Thyroid gland (tissue), 4 donors: ENCODE data around the gene HEPN1. TPM values are rescaled to one million over a fixed set of nuclear protein-coding genes. Genes with fewer than 3 reads are reported as not detected.

Experiments used
- DNase-seq, 2 donors: peaks; one replicate each; pipeline ENCODE4 v3.0.0-alpha.2; 2019
- H3K27ac ChIP-seq, 3 donors: fragments of 200-600 bp; sonication (generic); 1 replicate in 2 of 3; 2 replicates in 1 of 3; pipeline ENCODE4 v1.5.1; 2016 to 2019; ENCODE audit warnings: mild to moderate bottlenecking in 1 of 3, moderate library complexity in 1 of 3
- H3K27me3 ChIP-seq: fragments of 200-600 bp; sonication (generic); one replicate; pipeline ENCODE4 v1.5.1; 2019
- H3K36me3 ChIP-seq, 2 donors: fragments of 200-600 bp; sonication (generic); one replicate each; pipeline ENCODE4 v1.5.1; 2016 to 2019
- H3K4me1 ChIP-seq, 2 donors: fragments of 200-600 bp; sonication (generic); one replicate each; pipeline ENCODE4 v1.5.1; 2017 to 2019
- H3K4me3 ChIP-seq, 3 donors: fragments of 200-600 bp; sonication (generic); replicated peaks in 1 of 3; 1 replicate in 2 of 3; 2 replicates in 1 of 3; pipeline ENCODE4 v1.5.1; 2016; ENCODE audit warnings: mild to moderate bottlenecking in 1 of 3
- H3K9me3 ChIP-seq: fragments of 200-600 bp; sonication (generic); one replicate; pipeline ENCODE4 v1.5.1; 2017
- CTCF ChIP-seq, 6 experiments: fragments of 200-600 bp in 3 of 6; fragments of 450-650 bp in 3 of 6; sonication (generic) in 3 of 6; IDR thresholded peaks; one replicate each; pipeline ENCODE4 v1.5.1; 2016 to 2019; ENCODE audit warnings: antibody characterized with exemption in 6 of 6, mild to moderate bottlenecking in 2 of 6, inconsistent platforms in 1 of 6, moderate library complexity in 1 of 6
- POLR2A ChIP-seq, 2 donors: fragments of 450-650 bp; IDR thresholded peaks; one replicate each; pipeline ENCODE4 v1.6.1; 2017; ENCODE audit warnings: antibody characterized with exemption in 2 of 2, mild to moderate bottlenecking in 2 of 2, moderate library complexity in 1 of 2
- WGBS, 2 donors: methylation state at CpG; one replicate each; pipeline ENCODE4 v1.1.5; 2017; 5-methylcytosine and 5-hydroxymethylcytosine counted together
- intact Hi-C: fragments of 100-400 bp; cut with DNase I; formaldehyde crosslinking; loops from one replicate; pipeline ENCODE4 v1.15.1; 2023
- total RNA-seq, 4 donors: library from RNA; depleted of rRNA; stranded (reverse); fragments of >200 nt; gene quantifications; one replicate each; pipeline ENCODE4 v1.2.3, GENCODE V29; 2016

The HEPN1 gene
- total RNA-seq, result not detected

- intact Hi-C loops, result no loop called here
- no peak within 1 kb of the TSS for H3K27ac ChIP-seq
- TF ChIP-seq CTCF (IDR thresholded peaks at IDR 0.05) (no peak), POLR2A (IDR thresholded peaks at IDR 0.05) (no peak)
Observed at GRCh38 chr11:124918950-124919349, at the start of gene HEPN1. HEPN1 (plus strand) TSS chr11:124919250.

GRCh38 chr11:124869331-124869730 lies 49.7 kb upstream of the HEPN1 start:
- no peak for TF ChIP-seq POLR2A (IDR thresholded peaks at IDR 0.05)
- H3K4me1 ChIP-seq, result peaks cover 15 to 36% of the 10 kb centered on the region in 2 donors
- H3K4me3 ChIP-seq, result no peak overlapping the region
- H3K36me3 ChIP-seq, result no peaks in the 10 kb centered on the region
- 3 to 6% methylated on average over 16 of the region's 16 CpGs for WGBS, 2 donors
- no peak for DNase-seq
- no peaks in the 10 kb centered on the region for H3K9me3 ChIP-seq
- peaks cover 29% of the 10 kb centered on the region for H3K27me3 ChIP-seq
- intact Hi-C loops, result loop anchor here (10.0 kb wide), 1 partner anchor 205 kb away; no protein-coding TSS in a partner anchor
- H3K27ac ChIP-seq, result no peak overlapping the region

More at GRCh38 chr11:124918950-124919349, at the start of gene HEPN1:
- no peaks in the 10 kb centered on the region for H3K36me3 ChIP-seq
- H3K4me3 ChIP-seq, result no peak within 1 kb of the TSS
- DNase-seq, result no peak
- no peaks in the 10 kb centered on the region for H3K9me3 ChIP-seq
- no peaks in the 10 kb centered on the region for H3K27me3 ChIP-seq
- WGBS, 2 donors, result 86 to 89% methylated on average over 3 of the region's 3 CpGs
- H3K4me1 ChIP-seq, result peaks cover 0 to 5% of the 10 kb centered on the region in 2 donors

GRCh38 chr11:124869856-124870387 lies 49.1 kb upstream of the HEPN1 start:
- Histone ChIP-seq H3K27me3 (peaks cover 29% of the 10 kb centered on the region), H3K4me1 (peaks cover 15 to 33% of the 10 kb centered on the region in 2 donors), H3K9me3 (no peaks in the 10 kb centered on the region), H3K27ac (no peak overlapping the region), H3K36me3 (no peaks in the 10 kb centered on the region), H3K4me3 (no peak overlapping the region)
- 58 to 64% methylated on average over 13 to 14 of the region's 14 CpGs for WGBS, 2 donors
- TF ChIP-seq POLR2A (IDR thresholded peaks at IDR 0.05) (no peak), CTCF (IDR thresholded peaks at IDR 0.05) (no peak)
- intact Hi-C loops, result loop anchor here (10.0 kb wide), 1 partner anchor 205 kb away; no protein-coding TSS in a partner anchor
- DNase-seq, result no peak

- Histone ChIP-seq H3K36me3 (no peaks in the 10 kb centered on the region), H3K27ac (no peak overlapping the region), H3K4me1 (peaks cover 12 to 28% of the 10 kb centered on the region in 2 donors), H3K27me3 (peaks cover 28% of the 10 kb centered on the region), H3K4me3 (no peak overlapping the region), H3K9me3 (no peaks in the 10 kb centered on the region)
- no peak for DNase-seq
- WGBS, 2 donors, result 59 to 65% methylated on average over 7 of the region's 7 CpGs
- TF ChIP-seq POLR2A (IDR thresholded peaks at IDR 0.05) (no peak), CTCF (IDR thresholded peaks at IDR 0.05) (no peak)
- intact Hi-C loops, result no loop called here
Observed at GRCh38 chr11:124870430-124870829, 48.6 kb upstream of the HEPN1 start.

DNA sequence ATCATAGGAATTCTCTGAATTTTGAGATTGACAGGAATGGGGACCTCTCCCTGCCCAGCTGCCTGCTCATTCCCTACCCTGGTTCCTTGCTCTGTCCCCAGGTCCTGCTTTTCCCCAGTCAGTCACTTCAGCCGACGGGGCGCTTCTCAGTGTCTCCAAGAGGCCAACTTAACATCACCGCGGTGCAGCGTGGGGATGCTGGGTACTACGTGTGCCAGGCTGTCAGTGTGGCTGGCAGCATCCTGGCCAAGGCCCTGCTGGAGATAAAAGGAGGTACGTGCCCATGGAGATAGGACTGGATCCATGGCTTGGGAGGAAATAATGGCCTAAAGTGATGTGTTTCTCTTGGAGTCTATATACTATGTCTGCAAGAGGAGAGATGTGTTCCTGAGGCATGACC lies 46.8 kb upstream of the HEPN1 start:
- H3K36me3 ChIP-seq, result no peaks in the 10 kb centered on the region
- intact Hi-C loops, result no loop called here
- no peaks in the 10 kb centered on the region for H3K9me3 ChIP-seq
- WGBS, 2 donors, result 47 to 58% methylated on average over 8 of the region's 8 CpGs
- H3K27me3 ChIP-seq, result peaks cover 19% of the 10 kb centered on the region
- no peak overlapping the region for H3K4me3 ChIP-seq
- peaks cover 3 to 25% of the 10 kb centered on the region in 2 donors for H3K4me1 ChIP-seq
- H3K27ac ChIP-seq, result no peak overlapping the region
- TF ChIP-seq CTCF (IDR thresholded peaks at IDR 0.05) (no peak), POLR2A (IDR thresholded peaks at IDR 0.05) (no peak)
- no peak for DNase-seq
